Measurements from ENCODE around the gene EIF2D.
"Not testable (repeated sequence)": the region's sequence is repeated elsewhere in the genome, so short reads cannot be mapped to it uniquely, and the experiment has no call there.

Gene EIF2D

DNA sequence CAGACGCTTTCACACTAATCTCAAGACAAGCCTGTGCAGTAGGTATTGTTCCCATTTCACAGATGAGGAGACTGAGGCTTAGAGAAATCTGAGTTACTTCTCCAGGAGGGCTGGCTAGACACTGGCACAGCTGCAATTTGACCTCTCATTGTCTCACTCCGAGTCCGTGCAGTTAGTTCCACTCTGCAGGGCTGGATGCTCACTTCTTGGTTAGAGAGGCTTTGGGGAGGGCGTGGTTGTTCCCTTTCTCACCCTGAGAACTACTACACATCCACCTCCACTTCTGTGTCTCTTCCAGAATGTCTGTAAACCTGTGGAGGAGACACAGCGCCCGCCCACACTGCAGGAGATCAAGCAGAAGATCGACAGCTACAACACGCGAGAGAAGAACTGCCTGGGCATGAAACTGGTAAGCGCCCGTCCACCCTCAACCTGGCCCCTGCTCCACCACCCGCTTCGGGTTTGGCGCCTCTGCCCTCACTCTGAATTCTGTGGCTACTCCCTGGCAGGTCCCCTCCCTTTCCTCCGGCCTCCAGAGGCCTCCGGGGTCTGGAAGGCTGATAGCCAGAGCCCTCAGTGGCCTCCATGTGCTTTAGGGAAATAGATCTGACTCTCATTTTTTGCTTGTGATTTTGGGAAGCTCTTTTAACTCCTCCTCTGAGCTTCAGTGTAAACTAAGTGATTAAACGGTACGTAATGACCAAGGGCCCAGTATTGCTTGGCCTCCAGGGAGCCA lies 29.1 kb downstream of the EIF2D start:
- DNase-seq (ENCODE audit: low spot score) = no peak
- in situ Hi-C loops (cut with MboI; ENCODE audit: low pct_unique_long_range_greater_than_20kb, low sequenced_read_pairs, unreplicated experiment) = loop anchor here (5.0 kb wide), 1 partner anchor 36 kb away; no protein-coding TSS in a partner anchor
- TF ChIP-seq CTCF (IDR thresholded peaks at IDR 0.05; ENCODE audit: extremely low read depth, insufficient read depth, missing control alignments) = no peak

GRCh38 chr1:206582537-206582936 lies 29.7 kb downstream of the EIF2D start:
- no peak for DNase-seq (ENCODE audit: low spot score)
- TF ChIP-seq CTCF (IDR thresholded peaks at IDR 0.05; ENCODE audit: extremely low read depth, insufficient read depth, missing control alignments) = no peak
- in situ Hi-C loops (cut with MboI; ENCODE audit: low pct_unique_long_range_greater_than_20kb, low sequenced_read_pairs, unreplicated experiment) = loop anchor here (5.0 kb wide), 1 partner anchor 35 kb away; no protein-coding TSS in a partner anchor

GRCh38 chr1:206581571-206581981 lies 30.7 kb downstream of the EIF2D start:
- no peak for TF ChIP-seq CTCF (IDR thresholded peaks at IDR 0.05; ENCODE audit: extremely low read depth, insufficient read depth, missing control alignments)
- no peak for DNase-seq (ENCODE audit: low spot score)
- in situ Hi-C loops (cut with MboI; ENCODE audit: low pct_unique_long_range_greater_than_20kb, low sequenced_read_pairs, unreplicated experiment) = loop anchor here (5.0 kb wide), 1 partner anchor 34 kb away; no protein-coding TSS in a partner anchor

GRCh38 chr1:206581114-206581497 lies 31.2 kb downstream of the EIF2D start:
- in situ Hi-C loops (cut with MboI; ENCODE audit: low pct_unique_long_range_greater_than_20kb, low sequenced_read_pairs, unreplicated experiment) = loop anchor here (5.0 kb wide), 1 partner anchor 34 kb away; no protein-coding TSS in a partner anchor

GRCh38 chr1:206580438-206581113 lies 31.7 kb downstream of the EIF2D start:
- no peak for TF ChIP-seq CTCF (IDR thresholded peaks at IDR 0.05; ENCODE audit: extremely low read depth, insufficient read depth, missing control alignments)
- DNase-seq (ENCODE audit: low spot score) = no peak
- in situ Hi-C loops (cut with MboI; ENCODE audit: low pct_unique_long_range_greater_than_20kb, low sequenced_read_pairs, unreplicated experiment) = loop anchor here (5.0 kb wide), 1 partner anchor 33 kb away; no protein-coding TSS in a partner anchor

More at GRCh38 chr1:206581114-206581497, 31.2 kb downstream of the EIF2D start:
- not testable (repeated sequence) for DNase-seq (ENCODE audit: low spot score)

DNA sequence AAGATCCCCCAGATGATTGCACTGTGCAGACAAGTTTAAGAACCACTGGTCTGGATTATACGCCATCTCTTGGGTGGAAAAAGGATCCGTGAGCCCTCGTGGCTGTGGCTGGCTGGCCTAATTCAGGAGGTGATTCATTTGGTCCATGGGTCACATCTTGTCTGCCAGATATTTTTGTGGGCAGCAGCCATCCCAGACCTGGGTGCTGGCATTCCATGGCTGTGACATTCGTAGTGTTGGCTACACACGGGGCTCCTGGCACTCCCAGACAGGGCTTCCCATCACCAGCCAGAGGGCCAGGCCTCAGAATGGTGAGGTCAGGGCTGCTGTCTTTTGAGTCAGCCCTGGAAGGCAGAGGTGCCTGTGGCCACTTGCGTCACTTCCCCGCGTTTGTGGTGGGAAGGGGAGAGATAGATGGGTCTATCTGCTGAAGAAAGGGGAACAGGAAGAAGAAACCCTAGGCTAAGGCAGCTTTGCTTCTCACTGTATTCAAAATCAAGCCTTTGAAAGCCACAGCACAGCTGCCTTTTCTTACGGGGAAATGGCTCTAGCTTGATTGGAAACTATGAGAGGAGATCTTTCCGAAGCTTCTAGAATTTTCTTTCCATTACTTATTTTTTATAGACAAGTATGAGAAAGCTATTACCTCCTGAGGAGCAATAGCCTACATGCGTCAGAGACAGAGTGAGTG lies 32.4 kb downstream of the EIF2D start:
- peak; percentile 80 for DNase-seq (ENCODE audit: low spot score)
- in situ Hi-C loops (cut with MboI; ENCODE audit: low pct_unique_long_range_greater_than_20kb, low sequenced_read_pairs, unreplicated experiment) = loop anchor here (5.0 kb wide), 1 partner anchor 33 kb away; no protein-coding TSS in a partner anchor
- no peak for TF ChIP-seq CTCF (IDR thresholded peaks at IDR 0.05; ENCODE audit: extremely low read depth, insufficient read depth, missing control alignments)

All from GM13977 (cell line).